ENCODE results near the gene PTPRR. TPM values are rescaled to one million over a fixed set of nuclear protein-coding genes. Genes with fewer than 3 reads are reported as not detected.

Gene PTPRR
- total RNA-seq, result 0.45 and 4.5 TPM in 2 replicates

- no peak for DNase-seq (ENCODE audit: low read depth)
Measured at GRCh38 chr12:70920251-70920851, at the start of gene PTPRR. TSS of gene PTPRR (minus strand) at chr12:70920738. CDS start at chr12:70920390, 348 bp downstream.

GRCh38 chr12:70966996-70967790 lies 46.7 kb upstream of the PTPRR start:
- peak; percentile 6 for DNase-seq (ENCODE audit: low read depth)

GRCh38 chr12:70966046-70966445 lies 45.5 kb upstream of the PTPRR start:
- DNase-seq (ENCODE audit: low read depth), result no peak

- no peak for DNase-seq (ENCODE audit: low read depth)
Measured at GRCh38 chr12:70964867-70965510, 44.5 kb upstream of the PTPRR start.

- no peak for DNase-seq (ENCODE audit: low read depth)
Measured at GRCh38 chr12:70963081-70963660, 42.6 kb upstream of the PTPRR start.

- no peak for DNase-seq (ENCODE audit: low read depth)
Measured at GRCh38 chr12:70962226-70962794, 41.8 kb upstream of the PTPRR start.

GRCh38 chr12:70960484-70960883 lies 39.9 kb upstream of the PTPRR start:
- DNase-seq (ENCODE audit: low read depth), result peak; percentile 61

GRCh38 chr12:70955415-70955814 lies 34.9 kb upstream of the PTPRR start:
- DNase-seq (ENCODE audit: low read depth), result no peak

GRCh38 chr12:70950451-70950850 lies 29.9 kb upstream of the PTPRR start:
- no peak for DNase-seq (ENCODE audit: low read depth)

- DNase-seq (ENCODE audit: low read depth), result no peak
Measured at GRCh38 chr12:70948976-70949336, 28.4 kb upstream of the PTPRR start.

GRCh38 chr12:70948236-70948975 lies 27.9 kb upstream of the PTPRR start:
- peak; percentile 38 for DNase-seq (ENCODE audit: low read depth)

- no peak for DNase-seq (ENCODE audit: low read depth)
Measured at GRCh38 chr12:70936203-70936813, 15.8 kb upstream of the PTPRR start.

- no peak for DNase-seq (ENCODE audit: low read depth)
Measured at GRCh38 chr12:70933133-70933532, 12.6 kb upstream of the PTPRR start.

- DNase-seq (ENCODE audit: low read depth), result no peak
Measured at GRCh38 chr12:70929029-70929428, 8.5 kb upstream of the PTPRR start.

- no peak for DNase-seq (ENCODE audit: low read depth)
Measured at GRCh38 chr12:70928071-70928470, 7.5 kb upstream of the PTPRR start.

- DNase-seq (ENCODE audit: low read depth), result no peak
Measured at GRCh38 chr12:70927356-70927755, 6.8 kb upstream of the PTPRR start.

- DNase-seq (ENCODE audit: low read depth), result no peak
Measured at GRCh38 chr12:70925539-70925938, 5.0 kb upstream of the PTPRR start.

GRCh38 chr12:70920891-70921290 lies 353 bp upstream of the PTPRR start:
- DNase-seq (ENCODE audit: low read depth), result no peak

GRCh38 chr12:70919597-70920035 lies 922 bp downstream of the PTPRR start:
- peak; percentile 25 for DNase-seq (ENCODE audit: low read depth)

- no peak for DNase-seq (ENCODE audit: low read depth)
Measured at GRCh38 chr12:70919176-70919575, 1.4 kb downstream of the PTPRR start.

- DNase-seq (ENCODE audit: low read depth), result no peak
Measured at GRCh38 chr12:70918321-70918720, 2.2 kb downstream of the PTPRR start.
